ENCODE data around the gene CHCHD3.

Gene CHCHD3

DNA sequence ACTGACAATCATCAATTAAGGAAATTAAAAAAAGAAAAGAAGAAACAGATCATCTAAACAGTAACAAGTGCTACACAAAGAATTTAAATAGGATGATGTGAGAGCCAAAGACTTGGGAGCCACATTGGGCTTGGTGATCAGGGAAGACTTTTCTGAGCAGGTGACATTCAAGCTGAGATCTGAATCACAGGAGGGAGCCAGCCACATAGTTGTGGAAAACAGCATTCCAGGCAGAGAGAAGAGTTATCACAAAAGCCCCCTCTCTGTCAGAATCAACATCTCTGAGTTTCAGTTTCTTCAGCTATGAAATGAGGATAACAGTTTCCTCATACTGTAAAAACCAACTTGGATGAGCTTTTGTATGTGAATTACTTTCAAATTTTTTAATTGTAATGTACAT is 336.4 kb downstream of the CHCHD3 start:
- no peak for DNase-seq (ENCODE audit: low read depth, low spot score)

DNA sequence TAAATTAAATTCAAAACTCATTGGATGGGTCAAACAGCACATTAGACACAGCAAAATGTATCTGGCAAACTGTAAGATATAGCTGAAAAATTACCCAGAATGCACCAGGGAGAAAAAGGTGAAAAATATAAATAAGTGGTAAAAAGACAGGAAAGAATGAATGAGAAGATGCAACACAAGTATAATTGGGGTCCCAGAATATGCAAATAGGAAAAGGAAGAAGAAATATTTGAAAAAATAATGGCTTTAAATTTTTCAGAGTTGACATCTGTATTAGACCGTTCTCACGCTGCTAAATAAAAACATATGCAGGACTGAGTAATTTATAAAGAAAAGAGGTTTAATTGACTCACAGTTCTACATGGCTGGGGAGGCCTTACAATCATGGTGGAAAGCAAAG is 337.9 kb downstream of the CHCHD3 start:
- DNase-seq (ENCODE audit: low read depth, low spot score) = no peak

DNA sequence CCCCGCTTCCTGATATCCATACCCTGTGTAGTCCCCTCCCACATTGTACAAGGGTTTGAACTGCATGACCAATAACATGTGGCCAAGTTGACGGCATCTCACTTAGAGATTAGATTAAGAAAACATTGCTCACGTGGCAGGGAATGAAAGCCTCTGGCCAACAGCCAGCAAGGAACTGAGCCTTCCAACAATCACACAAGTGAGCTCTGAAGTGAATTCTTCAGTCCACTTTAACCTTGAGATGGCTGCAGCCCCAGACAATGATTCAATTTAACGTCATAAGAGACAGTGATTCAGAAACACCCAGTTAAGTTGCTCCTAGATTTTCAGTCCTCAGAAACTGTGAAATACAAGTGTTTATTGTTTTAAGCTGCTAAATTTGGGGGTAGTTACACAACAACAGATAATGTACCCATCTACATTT is 339.7 kb downstream of the CHCHD3 start:
- DNase-seq (ENCODE audit: low read depth, low spot score) = no peak

DNA sequence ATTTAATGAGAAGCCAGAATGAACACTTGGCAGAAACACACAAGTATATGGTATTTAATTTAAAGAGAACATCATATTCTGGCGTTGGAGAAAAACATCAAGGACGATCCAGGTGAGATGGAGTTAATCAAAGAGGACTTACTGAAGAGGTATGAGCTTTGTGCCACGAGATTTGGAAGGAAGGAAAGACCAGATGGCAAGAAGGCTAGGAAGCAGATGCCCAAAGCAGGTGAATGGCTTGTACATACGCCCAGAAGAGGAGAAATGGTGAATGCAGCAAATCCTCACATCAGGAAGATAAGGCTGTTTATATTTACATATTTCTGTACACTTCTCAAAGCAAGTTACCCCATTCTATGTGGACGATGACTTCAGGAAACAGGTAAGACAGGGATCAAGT is 341.7 kb downstream of the CHCHD3 start:
- no peak for DNase-seq (ENCODE audit: low read depth, low spot score)

DNA sequence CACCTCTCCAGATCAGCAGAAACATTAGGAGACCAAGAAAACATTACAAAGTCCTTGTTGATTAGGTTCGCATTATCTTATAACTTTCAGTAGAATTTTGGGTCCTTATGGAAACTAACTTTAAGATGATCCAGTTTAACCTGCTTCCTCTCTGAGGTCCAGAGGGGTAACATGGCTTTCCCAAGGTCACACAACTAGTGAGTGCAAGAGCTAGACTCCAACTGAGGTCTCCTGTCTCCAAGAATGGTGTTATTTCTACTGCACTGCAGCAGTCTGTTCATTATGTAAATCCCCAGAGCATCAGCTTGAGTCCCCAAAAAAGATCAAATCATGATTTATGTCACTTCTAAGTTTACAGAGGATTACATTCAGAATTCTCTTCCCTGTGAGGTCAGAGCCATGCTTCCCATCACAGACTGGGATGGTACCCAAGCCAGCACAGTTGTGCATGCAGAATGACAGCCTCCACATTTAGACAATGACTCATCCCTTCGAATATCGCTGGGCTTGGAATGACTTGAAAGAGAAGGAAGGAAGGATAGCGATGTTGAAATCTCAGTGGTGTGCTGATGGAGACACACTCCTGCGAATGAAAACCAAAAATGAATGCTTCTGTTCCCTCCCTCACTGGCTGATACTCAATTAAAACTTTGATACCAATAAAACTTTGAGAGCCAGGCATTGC is 342.5 kb downstream of the CHCHD3 start:
- DNase-seq (ENCODE audit: low read depth, low spot score) = no peak

DNA sequence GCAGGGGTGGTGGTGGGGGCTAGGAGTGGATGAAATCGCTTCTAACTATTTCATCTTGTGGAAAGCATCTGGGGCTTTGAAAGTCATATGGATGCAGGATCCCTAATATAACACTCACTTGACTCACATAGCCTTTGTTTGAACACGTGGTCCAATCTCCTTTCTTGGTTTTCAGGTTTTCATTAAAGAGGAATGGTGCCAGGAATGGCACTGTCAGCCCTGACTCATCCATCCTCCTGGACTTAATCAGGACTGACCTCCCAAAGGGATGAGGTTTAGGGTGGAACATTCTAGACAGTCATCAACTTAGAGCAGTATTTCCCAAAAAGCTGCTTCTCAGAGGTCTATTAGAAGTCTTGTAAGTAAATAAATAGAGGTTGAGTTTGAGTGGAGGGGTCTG is 343.6 kb downstream of the CHCHD3 start:
- no peak for DNase-seq (ENCODE audit: low read depth, low spot score)

DNA sequence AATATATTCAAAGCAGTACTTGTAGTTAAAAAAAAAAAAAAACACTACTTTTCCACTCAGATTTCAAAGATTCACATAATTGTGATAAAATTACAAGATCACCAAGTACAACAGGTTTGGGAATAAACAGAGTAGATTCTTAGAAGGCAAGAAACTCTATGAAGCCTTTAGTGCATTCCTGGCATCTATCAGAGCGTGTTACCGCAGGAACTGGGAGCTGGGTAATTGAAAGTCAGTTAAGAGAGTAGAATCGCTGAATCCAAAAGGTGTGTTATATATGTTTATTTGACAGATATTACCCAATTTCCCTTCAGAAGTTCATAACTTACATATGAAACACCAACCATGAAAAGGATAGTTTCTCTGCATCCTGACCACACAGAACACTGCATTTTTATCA is 346.4 kb downstream of the CHCHD3 start:
- DNase-seq (ENCODE audit: low read depth, low spot score) = no peak

All from activated naive CD8-positive, alpha-beta T cell treated with anti-CD3 and anti-CD28 coated beads, Interleukin-2, amount 50 U/mL, for 16 hours (primary cell).